Activated CD8-positive, alpha-beta T cell treated with anti-CD3 and anti-CD28 coated beads, Interleukin-2, amount 10 ng/mL, durations not matched to agents 7 days and 5 days (primary cell): Measurements from ENCODE around the gene ASTN2. TPM values are rescaled to one million over a fixed set of nuclear protein-coding genes. Genes with fewer than 3 reads are reported as not detected.

ENCODE experiments used
- ATAC-seq: fragments of 150-1000 bp; cut with Tn5 transposase; one replicate; pipeline ENCODE4 v1.10.0; 2021; ENCODE audit warnings: moderate library complexity
- CTCF ChIA-PET: fragments of 350-600 bp; sonication (Branson Sonifier 250); formaldehyde crosslinking; loops from one replicate; lab custom pipeline; 2021; ENCODE audit warnings: antibody characterized with exemption; lab: Charles Lee
- POLR2A ChIA-PET: fragments of 350-600 bp; sonication (Branson Sonifier 250); formaldehyde crosslinking; loops from one replicate; lab custom pipeline; 2021; ENCODE audit warnings: antibody characterized with exemption; lab: Charles Lee
- DNase-seq: peaks from one replicate; pipeline ENCODE4 v3.0.0-alpha.2; 2020
- H3K27ac Mint-ChIP-seq: one replicate; pipeline ENCODE4 v1.8.0; 2021; ENCODE audit warnings: mild to moderate bottlenecking, mixed read lengths
- H3K27me3 Mint-ChIP-seq: one replicate; pipeline ENCODE4 v1.8.0; 2021; ENCODE audit warnings: low read depth, mixed read lengths
- H3K36me3 Mint-ChIP-seq: one replicate; pipeline ENCODE4 v1.8.0; 2021; ENCODE audit warnings: low read depth, mixed read lengths
- H3K4me1 Mint-ChIP-seq: one replicate; pipeline ENCODE4 v1.8.0; 2021; ENCODE audit warnings: low read depth, mixed read lengths
- H3K4me3 Mint-ChIP-seq: one replicate; pipeline ENCODE4 v1.8.0; 2021; ENCODE audit warnings: mild to moderate bottlenecking, mixed read lengths
- H3K9me3 Mint-ChIP-seq: one replicate; pipeline ENCODE4 v1.8.0; 2022; ENCODE audit warnings: mixed read lengths; ENCODE audit not compliant: insufficient read depth
- total RNA-seq, 2 experiments: library from RNA; stranded (reverse); gene quantifications; one replicate each; pipeline ENCODE4 v1.2.3, GENCODE V29; 2021

ASTN2 gene
- total RNA-seq, 2 experiments from 2014 or later = 4.7 to 4.9 TPM

DNA sequence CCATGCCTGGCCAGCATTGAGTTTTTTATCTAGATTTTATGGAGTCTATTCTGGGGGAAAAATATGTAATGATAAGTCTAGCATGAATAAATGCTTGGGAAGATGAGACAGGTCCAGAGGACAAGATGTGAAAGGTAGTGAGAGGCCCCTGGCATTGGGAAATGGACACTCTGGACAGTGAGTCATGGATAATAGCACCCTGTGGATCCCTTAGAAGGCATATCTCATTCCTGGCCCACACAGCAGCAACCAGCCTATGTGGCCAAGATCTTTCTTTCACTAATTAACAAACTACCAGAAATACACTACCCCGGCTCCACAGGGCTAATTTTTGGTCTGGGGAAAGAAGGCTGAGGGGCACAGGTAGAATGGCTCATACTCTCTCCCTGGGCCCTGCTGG is 371.7 kb downstream of the ASTN2 start:
- DNase-seq (no peak), ATAC-seq (no peak)
- Mint-ChIP-seq H3K27me3 (no peaks in the 10 kb centered on the region), H3K27ac (no peak overlapping the region), H3K4me1 (no peaks in the 10 kb centered on the region), H3K36me3 (no peaks in the 10 kb centered on the region), H3K9me3 (no peaks in the 10 kb centered on the region), H3K4me3 (no peak overlapping the region)
- ChIA-PET CTCF (no interaction called here), POLR2A (no interaction called here)

DNA sequence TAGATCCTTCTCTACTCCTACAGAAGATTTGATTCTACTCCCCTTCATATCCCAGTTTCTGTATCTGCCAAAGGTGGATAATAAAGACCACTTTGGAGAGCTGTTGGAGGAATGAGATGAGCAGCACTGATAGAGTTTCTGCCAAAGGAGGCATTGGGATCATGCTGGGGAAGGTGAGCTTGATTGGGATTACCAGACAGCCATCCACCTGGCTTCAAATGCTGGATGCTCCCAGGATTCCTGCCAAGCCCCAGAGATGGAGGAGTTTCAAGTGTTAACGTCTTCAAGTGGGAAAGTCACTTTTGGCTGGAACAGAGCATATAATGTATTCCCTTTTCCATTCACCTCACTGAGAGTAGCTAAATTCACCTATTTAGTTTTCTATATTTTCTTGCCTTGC is 379.3 kb downstream of the ASTN2 start:
- Mint-ChIP-seq H3K27ac (no peak overlapping the region), H3K27me3 (no peaks in the 10 kb centered on the region), H3K36me3 (no peaks in the 10 kb centered on the region), H3K9me3 (no peaks in the 10 kb centered on the region), H3K4me3 (no peak overlapping the region), H3K4me1 (no peaks in the 10 kb centered on the region)
- CTCF ChIA-PET = no interaction called here
- ATAC-seq (no peak), DNase-seq (no peak)
- POLR2A ChIA-PET = no interaction called here

DNA sequence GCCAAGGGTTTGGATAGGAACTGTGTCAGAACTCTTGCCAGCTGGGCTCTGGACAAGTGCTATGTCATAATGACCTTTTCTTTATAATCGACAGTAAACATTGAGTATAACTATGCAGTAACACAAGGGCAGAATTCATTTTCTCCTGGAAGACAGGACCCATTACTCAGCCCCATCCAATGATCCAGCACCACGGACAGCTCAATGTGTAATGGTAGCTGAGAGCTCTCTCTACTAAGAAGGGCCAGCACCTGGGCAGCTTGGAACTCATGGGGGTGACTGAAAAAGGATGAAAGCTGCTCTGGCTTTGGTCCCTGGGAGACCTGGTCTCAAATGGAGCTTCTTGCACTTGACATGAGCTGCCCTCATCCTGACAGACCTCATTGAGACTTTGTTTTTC is 380.0 kb downstream of the ASTN2 start:
- H3K9me3 Mint-ChIP-seq = no peaks in the 10 kb centered on the region
- H3K27ac Mint-ChIP-seq = no peak overlapping the region
- no peak for DNase-seq
- H3K27me3 Mint-ChIP-seq = no peaks in the 10 kb centered on the region
- no peaks in the 10 kb centered on the region for H3K36me3 Mint-ChIP-seq
- H3K4me3 Mint-ChIP-seq = no peak overlapping the region
- H3K4me1 Mint-ChIP-seq = no peaks in the 10 kb centered on the region
- no peak for ATAC-seq
- ChIA-PET POLR2A (no interaction called here), CTCF (no interaction called here)

DNA sequence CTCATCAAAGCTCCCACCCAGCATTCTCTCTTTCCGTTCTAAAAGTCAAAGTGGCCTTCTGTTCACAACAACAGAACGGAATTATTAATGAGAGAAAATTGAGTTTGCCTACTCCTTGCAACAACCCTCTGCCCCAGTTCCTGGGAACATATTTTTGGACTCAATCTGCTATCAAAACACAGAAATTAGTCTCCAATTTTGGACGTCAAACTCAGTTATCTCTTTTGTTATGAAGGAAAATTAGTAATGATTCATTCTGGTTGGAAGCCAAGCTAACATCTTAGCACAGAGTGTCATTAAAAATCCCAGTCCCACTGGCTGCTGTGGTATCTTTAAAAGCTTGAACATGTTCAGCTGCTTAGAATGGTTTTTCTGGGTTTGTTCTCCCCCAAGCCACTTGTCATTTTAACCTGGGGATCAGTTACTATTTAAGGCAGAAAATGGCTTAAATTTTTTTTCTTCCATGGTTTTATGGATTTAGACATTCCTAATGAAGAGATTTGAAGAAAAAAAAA is 384.5 kb downstream of the ASTN2 start:
- H3K27ac Mint-ChIP-seq = no peak overlapping the region
- CTCF ChIA-PET = no interaction called here
- H3K36me3 Mint-ChIP-seq = no peaks in the 10 kb centered on the region
- no peaks in the 10 kb centered on the region for H3K4me1 Mint-ChIP-seq
- no peaks in the 10 kb centered on the region for H3K27me3 Mint-ChIP-seq
- H3K4me3 Mint-ChIP-seq = no peak overlapping the region
- ATAC-seq (no peak), DNase-seq (no peak)
- H3K9me3 Mint-ChIP-seq = no peaks in the 10 kb centered on the region
- POLR2A ChIA-PET = no interaction called here

DNA sequence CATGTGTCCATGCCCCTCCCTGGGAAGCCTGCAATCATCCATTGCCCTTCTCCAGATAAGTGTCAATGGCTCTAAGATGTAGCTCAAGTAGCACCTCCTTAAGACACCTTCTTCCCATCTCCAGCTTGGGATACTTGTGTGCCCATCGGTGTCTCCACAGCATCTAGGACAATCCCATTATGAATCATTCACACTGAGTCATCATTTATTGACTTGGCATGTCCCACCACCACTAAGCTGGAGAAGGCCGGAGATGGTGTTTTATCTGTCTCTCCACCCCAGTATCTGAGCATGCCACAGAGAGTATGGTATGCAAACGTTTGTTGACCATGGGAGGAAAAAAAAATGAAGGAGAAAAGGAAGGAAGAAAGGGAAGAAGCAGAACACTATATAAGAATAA is 385.5 kb downstream of the ASTN2 start:
- ChIA-PET CTCF (no interaction called here), POLR2A (no interaction called here)
- Mint-ChIP-seq H3K27me3 (no peaks in the 10 kb centered on the region), H3K27ac (no peak overlapping the region), H3K36me3 (no peaks in the 10 kb centered on the region), H3K4me1 (no peaks in the 10 kb centered on the region), H3K9me3 (no peaks in the 10 kb centered on the region), H3K4me3 (no peak overlapping the region)
- DNase-seq (no peak), ATAC-seq (no peak)

DNA sequence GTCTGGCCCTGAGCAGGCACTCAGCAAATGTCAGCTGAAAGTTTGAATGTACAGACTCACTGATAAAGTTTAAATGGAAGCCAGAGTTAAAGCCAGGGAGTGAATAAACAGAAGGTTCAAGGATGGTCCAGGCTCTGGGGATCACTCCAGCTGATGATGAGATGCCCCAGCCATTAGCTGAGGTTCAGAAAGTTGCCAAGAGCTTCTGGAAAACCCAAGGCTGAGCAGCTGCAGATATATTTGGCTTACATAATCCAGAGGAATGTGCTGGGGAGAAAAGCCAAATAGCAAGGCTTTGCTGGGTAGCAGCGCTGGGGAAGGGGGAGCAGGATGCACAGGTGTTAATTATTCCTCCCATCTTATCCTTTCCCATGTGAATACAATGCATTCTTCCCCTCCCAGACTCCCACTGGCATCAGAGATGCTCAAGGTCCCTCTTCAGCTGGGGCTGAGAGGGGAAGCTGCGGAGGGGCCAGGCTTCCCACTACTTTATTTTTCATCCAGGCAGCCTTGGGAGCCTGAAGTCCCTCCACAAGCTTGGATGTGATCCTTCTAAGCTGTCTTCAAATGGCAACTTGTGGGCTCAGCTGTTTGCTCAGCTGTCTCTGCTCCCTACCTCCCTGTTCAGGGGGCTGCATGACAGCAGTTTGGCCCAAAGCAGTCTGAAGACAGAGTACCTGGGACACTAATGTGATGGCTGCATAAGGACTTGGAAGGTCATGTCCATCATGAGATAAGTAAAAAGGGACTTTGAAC is 386.6 kb downstream of the ASTN2 start:
- H3K27ac Mint-ChIP-seq = no peak overlapping the region
- DNase-seq (no peak), ATAC-seq (no peak)
- no peaks in the 10 kb centered on the region for H3K9me3 Mint-ChIP-seq
- ChIA-PET POLR2A (no interaction called here), CTCF (no interaction called here)
- H3K4me1 Mint-ChIP-seq = no peaks in the 10 kb centered on the region
- H3K36me3 Mint-ChIP-seq = no peaks in the 10 kb centered on the region
- H3K4me3 Mint-ChIP-seq = no peak overlapping the region
- H3K27me3 Mint-ChIP-seq = no peaks in the 10 kb centered on the region

DNA sequence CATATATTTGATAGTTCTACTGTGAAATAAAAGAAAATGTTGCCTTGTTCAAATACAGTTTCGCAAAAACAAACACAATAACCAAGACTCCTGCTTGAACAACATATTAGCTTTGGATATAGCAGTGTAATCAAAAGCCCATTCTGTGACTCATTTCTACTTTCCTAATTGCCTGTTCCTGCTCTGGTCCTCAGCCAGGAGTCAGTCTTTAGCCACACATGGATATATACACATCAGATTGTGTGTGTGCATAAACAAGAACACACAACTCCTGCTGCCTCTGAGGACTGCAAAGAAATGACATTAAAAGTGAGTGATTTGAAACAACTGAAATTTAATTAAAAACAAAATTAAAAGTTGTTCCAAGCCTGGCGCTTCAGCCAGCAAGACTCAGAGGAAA is 393.0 kb downstream of the ASTN2 start:
- ATAC-seq = no peak
- CTCF ChIA-PET = no interaction called here
- no peak overlapping the region for H3K27ac Mint-ChIP-seq

DNA sequence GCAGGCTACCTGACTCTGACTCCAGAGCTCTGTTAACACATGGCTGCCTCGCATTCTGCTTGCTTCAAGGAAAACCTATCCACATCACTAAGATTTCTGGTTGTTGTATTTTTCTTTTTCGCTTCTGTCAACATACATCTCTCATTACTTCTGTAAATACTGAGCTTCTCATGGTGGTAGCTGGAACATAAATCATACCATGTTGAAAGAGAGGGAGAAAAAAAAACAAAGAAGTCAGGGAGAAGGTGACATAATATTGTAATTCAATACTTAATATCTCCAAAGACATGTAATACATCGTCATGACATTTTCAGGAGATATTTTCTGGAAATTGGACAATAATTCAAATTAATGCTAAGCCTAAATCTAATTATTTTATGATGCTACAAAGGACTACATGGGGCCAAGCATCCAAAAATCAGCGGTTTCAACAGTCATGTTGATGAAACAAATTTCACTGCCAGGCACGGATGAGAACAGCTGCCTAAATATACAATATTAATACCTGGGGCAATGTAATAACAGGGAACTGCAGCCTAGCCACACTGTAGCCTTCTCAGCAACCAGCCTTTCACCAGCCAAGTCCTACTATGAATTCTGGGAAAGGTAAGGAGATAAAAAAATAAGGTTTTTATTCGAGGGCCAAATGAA is 395.8 kb downstream of the ASTN2 start:
- Mint-ChIP-seq H3K36me3 (no peaks in the 10 kb centered on the region), H3K27ac (no peak overlapping the region), H3K9me3 (no peaks in the 10 kb centered on the region), H3K4me3 (no peak overlapping the region), H3K27me3 (no peaks in the 10 kb centered on the region), H3K4me1 (no peaks in the 10 kb centered on the region)
- no peak for DNase-seq
- ChIA-PET POLR2A (no interaction called here), CTCF (no interaction called here)
- no peak for ATAC-seq

More for the DNA sequence above, 393.0 kb downstream of the ASTN2 start:
- no peaks in the 10 kb centered on the region for H3K4me1 Mint-ChIP-seq
- no peaks in the 10 kb centered on the region for H3K27me3 Mint-ChIP-seq
- DNase-seq = no peak
- POLR2A ChIA-PET = no interaction called here
- H3K36me3 Mint-ChIP-seq = no peaks in the 10 kb centered on the region
- H3K4me3 Mint-ChIP-seq = no peak overlapping the region
- H3K9me3 Mint-ChIP-seq = no peaks in the 10 kb centered on the region

DNA sequence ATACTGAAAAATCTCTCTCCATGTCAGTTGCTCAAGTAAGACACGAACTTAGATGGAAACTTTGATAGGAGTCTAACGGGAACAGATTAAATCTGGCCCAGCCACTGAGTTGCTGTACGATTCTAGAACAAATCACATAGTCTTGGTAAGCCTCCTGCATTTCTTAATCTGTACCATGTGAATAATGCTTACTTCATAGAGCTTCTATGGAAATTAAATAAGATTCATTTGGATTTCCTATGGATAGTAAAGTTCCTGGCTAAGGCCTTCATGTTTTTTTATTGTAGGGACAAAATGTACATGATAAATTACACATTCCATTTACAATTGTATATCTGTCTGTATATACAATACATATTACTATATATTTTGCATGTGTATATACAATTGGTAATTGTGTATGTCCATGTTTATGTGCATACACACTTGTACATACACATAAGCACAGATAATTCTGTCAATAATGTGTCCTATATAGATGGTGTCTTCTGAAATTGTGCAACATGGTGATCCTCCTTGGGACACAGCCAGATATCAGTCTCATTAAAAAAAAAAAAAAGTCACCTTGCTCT is 397.4 kb downstream of the ASTN2 start:
- Mint-ChIP-seq H3K9me3 (no peaks in the 10 kb centered on the region), H3K36me3 (no peaks in the 10 kb centered on the region), H3K4me1 (no peaks in the 10 kb centered on the region), H3K4me3 (no peak overlapping the region), H3K27ac (no peak overlapping the region), H3K27me3 (no peaks in the 10 kb centered on the region)
- DNase-seq = no peak
- ChIA-PET CTCF (no interaction called here), POLR2A (interaction anchor here (0.6 kb wide), 1 partner anchor 70 kb away, joined by 5 read pairs; no protein-coding TSS in a partner anchor)
- ATAC-seq = no peak

DNA sequence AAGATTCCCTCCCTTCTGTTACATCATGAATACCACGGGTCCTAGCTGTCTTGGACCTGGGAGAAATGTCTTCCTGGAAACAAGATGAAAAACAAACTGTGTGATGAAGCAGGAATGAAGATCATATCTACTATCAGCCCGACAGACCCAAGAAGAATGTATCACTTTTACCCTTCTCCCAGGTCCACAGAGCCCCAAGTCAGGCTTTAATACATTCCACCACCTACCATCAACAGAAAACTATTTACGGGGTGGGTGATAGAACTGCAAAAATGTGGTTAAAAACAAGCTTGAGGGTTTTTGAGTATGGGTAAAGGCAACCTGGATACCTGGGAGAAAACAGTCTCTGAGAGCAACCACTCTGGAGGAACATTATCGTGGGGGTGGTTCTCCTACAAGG is 400.8 kb downstream of the ASTN2 start:
- no peaks in the 10 kb centered on the region for H3K9me3 Mint-ChIP-seq
- DNase-seq (no peak), ATAC-seq (no peak)
- H3K27me3 Mint-ChIP-seq = no peaks in the 10 kb centered on the region
- H3K36me3 Mint-ChIP-seq = no peaks in the 10 kb centered on the region
- H3K4me3 Mint-ChIP-seq = no peak overlapping the region
- POLR2A ChIA-PET = no interaction called here
- H3K27ac Mint-ChIP-seq = no peak overlapping the region
- CTCF ChIA-PET = no interaction called here
- H3K4me1 Mint-ChIP-seq = no peaks in the 10 kb centered on the region

DNA sequence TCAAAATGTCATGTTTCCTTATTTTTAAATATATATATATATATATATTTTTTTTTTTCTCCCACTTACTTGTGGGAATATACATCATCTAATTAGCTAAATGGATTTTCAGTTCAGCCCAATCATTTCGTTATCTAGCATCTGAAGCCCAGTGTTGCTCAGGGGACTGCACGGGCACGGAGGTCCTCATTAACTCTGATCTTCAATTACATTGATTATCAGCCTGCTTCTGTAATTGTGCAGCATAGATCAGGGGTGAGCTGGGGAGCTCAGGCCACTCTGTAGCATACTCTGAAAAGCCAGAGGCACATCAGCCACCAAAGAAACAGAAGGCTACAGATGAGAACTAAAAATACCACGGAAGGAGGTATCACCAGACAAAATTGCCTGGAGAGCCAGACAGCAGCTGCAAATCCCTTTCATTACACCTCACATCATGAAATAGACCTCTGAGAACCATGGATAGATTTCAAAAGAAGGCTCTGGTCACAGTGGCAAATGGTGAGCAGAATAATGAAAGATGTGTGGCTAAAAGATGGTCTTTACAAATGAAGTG is 401.3 kb downstream of the ASTN2 start:
- Mint-ChIP-seq H3K27ac (no peak overlapping the region), H3K36me3 (no peaks in the 10 kb centered on the region), H3K9me3 (no peaks in the 10 kb centered on the region), H3K4me3 (no peak overlapping the region), H3K27me3 (no peaks in the 10 kb centered on the region), H3K4me1 (no peaks in the 10 kb centered on the region)
- ATAC-seq (no peak), DNase-seq (no peak)
- ChIA-PET POLR2A (no interaction called here), CTCF (no interaction called here)

DNA sequence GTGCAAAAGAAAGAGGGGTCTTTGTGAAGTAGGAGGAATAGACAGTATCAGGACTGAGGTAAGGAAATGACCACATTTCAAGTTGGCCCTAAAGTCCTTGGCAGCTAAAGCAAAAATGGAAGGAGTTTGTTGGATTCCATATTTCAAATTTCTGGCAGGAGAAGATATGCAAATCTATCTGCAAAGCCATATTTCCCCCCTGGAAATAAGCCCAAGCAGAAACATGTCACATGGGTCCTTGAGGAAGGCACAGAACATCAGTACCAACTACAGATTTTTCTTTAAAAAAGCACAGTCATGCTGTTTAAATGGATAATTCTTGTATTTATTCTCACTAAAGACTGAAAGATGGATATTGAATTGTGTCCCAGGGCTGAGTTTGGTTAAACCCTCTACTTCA is 404.8 kb downstream of the ASTN2 start:
- ATAC-seq (no peak), DNase-seq (no peak)
- POLR2A ChIA-PET = interaction anchor here (0.6 kb wide), 1 partner anchor 1612 kb away, joined by 3 read pairs; no protein-coding TSS in a partner anchor
- Mint-ChIP-seq H3K4me3 (no peak overlapping the region), H3K9me3 (no peaks in the 10 kb centered on the region), H3K27me3 (no peaks in the 10 kb centered on the region), H3K4me1 (no peaks in the 10 kb centered on the region), H3K27ac (no peak overlapping the region), H3K36me3 (no peaks in the 10 kb centered on the region)
- CTCF ChIA-PET = no interaction called here
